HCT116 (cell line): ENCODE measurements around the gene DEXI. TPM values are rescaled to one million over a fixed set of nuclear protein-coding genes. Genes with fewer than 3 reads are reported as not detected.

Source experiments
- ATAC-seq: fragments of 200-7000 bp; cut with Tn5 transposase; 2 replicates; pipeline ENCODE4 v1.9.1; 2020; ENCODE audit warnings: mild to moderate bottlenecking, moderate library complexity
- BruUV-seq: library from RNA; stranded (reverse); fragments of 400-500 nt; replicated peaks from 2 replicates; lab custom pipeline; 2021; lab: Mats Ljungman, UMichigan
- CTCF ChIA-PET: fragments of 300-600 bp; sonication (Branson Sonifier 250); formaldehyde crosslinking; loops from one replicate; lab custom pipeline; 2021; ENCODE audit warnings: antibody characterized with exemption; lab: Charles Lee
- POLR2A ChIA-PET: fragments of 300-600, 350-600 bp; sonication (Branson Sonifier 250); formaldehyde crosslinking; loops from one replicate; lab custom pipeline; 2021; ENCODE audit warnings: antibody characterized with exemption; lab: Charles Lee
- RAD21 ChIA-PET, 2 experiments: fragments of 300-600 bp; sonication (Branson Sonifier 250); formaldehyde crosslinking; loops; one replicate each; lab custom pipeline; 2023; ENCODE audit warnings: low total read pairs in 2 of 2; ENCODE audit not compliant: uncharacterized antibody in 2 of 2, unreplicated experiment in 2 of 2, low non-redundant PET in 1 of 2; lab: Charles Lee
- DNase-seq: peaks from one replicate; pipeline ENCODE4 v3.0.0-alpha.2; 2010; ENCODE audit warnings: low read depth, low spot score
- H2AFZ ChIP-seq: fragments of 200-600 bp; shearing (Covaris generic), sonication (generic); 2 replicates; pipeline ENCODE4 v1.6.1; 2017; ENCODE audit warnings: low read depth, mixed run types, mixed read lengths, antibody characterized with exemption, low read length; ENCODE audit not compliant: poor library complexity, severe bottlenecking
- H3K27ac ChIP-seq: 2 replicates; pipeline ENCODE4 v1.5.1; 2012; ENCODE audit warnings: low read depth, low read length
- H3K27me3 ChIP-seq: fragments of 200-600 bp; sonication (generic); 2 replicates; pipeline ENCODE4 v1.6.1; 2016; ENCODE audit warnings: mixed run types, low read length, mixed read lengths; ENCODE audit not compliant: insufficient read depth
- H3K36me3 ChIP-seq, 2 experiments: fragments of 200-500 bp in 1 of 2; fragments of 200-600 bp in 1 of 2; sonication (Bioruptor generic) in 1 of 2; sonication (generic) in 1 of 2; 2 replicates each; pipeline versions ENCODE4 v1.5.1 to v1.6.1; 2014 to 2016; ENCODE audit warnings: low read length in 2 of 2, inconsistent platforms in 1 of 2, mixed read lengths in 1 of 2, mixed run types in 1 of 2; ENCODE audit not compliant: insufficient read depth in 2 of 2, control insufficient read depth in 1 of 2
- H3K4me1 ChIP-seq, 2 experiments: fragments of 200-600 bp in 1 of 2; sonication (generic) in 1 of 2; 2 replicates each; pipeline versions ENCODE4 v1.5.1 to v1.6.1; 2012 to 2017; ENCODE audit warnings: low read length in 2 of 2, inconsistent platforms in 1 of 2, mild to moderate bottlenecking in 1 of 2, mixed read lengths in 1 of 2, mixed run types in 1 of 2, moderate library complexity in 1 of 2; ENCODE audit not compliant: insufficient read depth in 2 of 2, control insufficient read depth in 1 of 2
- H3K4me2 ChIP-seq: fragments of 200-600 bp; sonication (generic); 2 replicates; pipeline ENCODE4 v1.6.1; 2017; ENCODE audit warnings: mixed run types, low read length, mixed read lengths
- H3K4me3 ChIP-seq, 2 experiments: fragments of 200-600 bp in 1 of 2; sonication (generic) in 1 of 2; replicated peaks in 1 of 2; 2 replicates each; pipeline ENCODE4 v1.5.1; 2011 to 2016; ENCODE audit warnings: low read length in 2 of 2, control low read depth in 1 of 2, low read depth in 1 of 2, mild to moderate bottlenecking in 1 of 2, mixed read lengths in 1 of 2, mixed run types in 1 of 2
- H3K79me2 ChIP-seq: fragments of 200-600 bp; sonication (generic); 2 replicates; pipeline ENCODE4 v1.6.1; 2017; ENCODE audit warnings: mild to moderate bottlenecking, mixed run types, low read length, moderate library complexity, mixed read lengths; ENCODE audit not compliant: insufficient read depth
- H3K9ac ChIP-seq: fragments of 200-600 bp; sonication (generic); 2 replicates; pipeline ENCODE4 v1.6.1; 2016; ENCODE audit warnings: low read length, mixed read lengths
- H3K9me2 ChIP-seq: fragments of 200-600 bp; sonication (generic), shearing (Covaris generic); 2 replicates; pipeline ENCODE4 v1.6.1; 2017; ENCODE audit warnings: mixed run types, mild to moderate bottlenecking, moderate library complexity; ENCODE audit not compliant: insufficient read depth
- H3K9me3 ChIP-seq, 2 experiments: fragments of 200-500 bp in 1 of 2; fragments of 200-600 bp in 1 of 2; sonication (Bioruptor generic) in 1 of 2; sonication (generic) in 1 of 2; 2 replicates each; pipeline ENCODE4 v1.6.1; 2014 to 2017; ENCODE audit warnings: low read length in 2 of 2, mixed read lengths in 2 of 2, inconsistent platforms in 1 of 2, low read depth in 1 of 2, mild to moderate bottlenecking in 1 of 2, mixed run types in 1 of 2, moderate library complexity in 1 of 2; ENCODE audit not compliant: control insufficient read depth in 1 of 2, insufficient read depth in 1 of 2
- H4K20me1 ChIP-seq: fragments of 200-600 bp; sonication (generic), shearing (Covaris generic); 2 replicates; pipeline ENCODE4 v1.6.1; 2017; ENCODE audit warnings: mixed run types, mild to moderate bottlenecking, moderate library complexity; ENCODE audit not compliant: insufficient read depth
- CBX3 ChIP-seq: IDR thresholded peaks from 2 replicates; pipeline ENCODE4 v1.6.1; 2012; ENCODE audit warnings: low read depth
- CEBPB ChIP-seq: IDR thresholded peaks from 2 replicates; pipeline ENCODE4 v1.6.1; 2012; ENCODE audit warnings: low read depth
- CTCF ChIP-seq, 3 experiments: fragments of 200-600 bp in 1 of 3; sonication (generic) in 1 of 3; IDR thresholded peaks in 2 of 3; conservative IDR thresholded peaks in 1 of 3; 2 replicates each; pipeline ENCODE4 v1.5.1; 2012 to 2017; ENCODE audit warnings: low read depth in 2 of 3, low read length in 2 of 3, antibody characterized with exemption in 1 of 3, borderline replicate concordance in 1 of 3, control low read depth in 1 of 3, mild to moderate bottlenecking in 1 of 3, mixed read lengths in 1 of 3, mixed run types in 1 of 3, moderate library complexity in 1 of 3; ENCODE audit not compliant: insufficient read depth in 1 of 3
- EZH2 ChIP-seq: fragments of 200-600 bp; sonication (generic); IDR thresholded peaks from 2 replicates; pipeline ENCODE4 v1.6.1; 2017; ENCODE audit warnings: antibody characterized with exemption, mixed run types
- EZH2phosphoT487 ChIP-seq: fragments of 200-600 bp; IDR thresholded peaks from 2 replicates; pipeline ENCODE4 v1.6.1; 2018; ENCODE audit warnings: antibody characterized with exemption, borderline replicate concordance
- FOSL1 ChIP-seq: IDR thresholded peaks from 2 replicates; pipeline ENCODE4 v1.6.1; 2012; ENCODE audit warnings: low read depth
- POLR2A ChIP-seq: IDR thresholded peaks from 2 replicates; pipeline ENCODE4 v1.7.0; 2011; ENCODE audit warnings: borderline replicate concordance; ENCODE audit not compliant: insufficient read depth, insufficient read length; ENCODE audit errors: extremely low read depth
- POLR2AphosphoS5 ChIP-seq: IDR thresholded peaks from 2 replicates; pipeline ENCODE4 v1.6.1; 2011; ENCODE audit warnings: mild to moderate bottlenecking, low read depth, low read length, moderate library complexity
- SIN3A ChIP-seq: IDR thresholded peaks from 2 replicates; pipeline ENCODE4 v1.6.1; 2012; ENCODE audit warnings: low read depth
- SRF ChIP-seq: IDR thresholded peaks from 2 replicates; pipeline ENCODE4 v1.6.1; 2012; ENCODE audit warnings: low read depth
- TCF7L2 ChIP-seq: IDR thresholded peaks from 2 replicates; pipeline ENCODE4 v1.7.0; 2011; ENCODE audit warnings: borderline replicate concordance, inconsistent platforms; ENCODE audit not compliant: insufficient read depth, insufficient read length; ENCODE audit errors: extremely low read depth
- YY1 ChIP-seq: IDR thresholded peaks from 2 replicates; pipeline ENCODE4 v1.6.1; 2011; ENCODE audit warnings: low read length, low read depth, moderate library complexity, mild to moderate bottlenecking; ENCODE audit not compliant: insufficient replicate concordance; ENCODE audit errors: extremely low read depth
- ZFX ChIP-seq: fragments of 450-650 bp; IDR thresholded peaks from 2 replicates; pipeline ENCODE4 v1.6.1; 2017
- ZNF274 ChIP-seq: fragments of 200-500 bp; sonication (Bioruptor generic); IDR thresholded peaks from 2 replicates; pipeline ENCODE4 v1.6.1; 2014; ENCODE audit warnings: mild to moderate bottlenecking, low read depth, low read length, inconsistent platforms
- intact Hi-C: fragments of 100-400 bp; cut with micrococcal nuclease; formaldehyde crosslinking; loops from 2 replicates; pipeline ENCODE4 v1.10.0; 2022
- total RNA-seq: library from RNA; stranded (reverse); gene quantifications from one replicate; pipeline ENCODE4 v1.2.1, GENCODE V29; 2021; ENCODE audit not compliant: unreplicated experiment
- TF ChIP-seq, protein P1 (sequence below): IDR thresholded peaks from 2 replicates; pipeline ENCODE4 v1.6.1; 2012
- TF ChIP-seq, protein P2 (sequence below): IDR thresholded peaks from 2 replicates; pipeline ENCODE4 v1.6.1; 2012

Gene DEXI
- total RNA-seq, 1 experiment from 2014 or later, result 37.8 TPM

GRCh38 chr16:10984509-10984908, 42.2 kb upstream of the DEXI start:
- CTCF ChIA-PET, result interaction anchor here (1.5 to 3.0 kb wide), 2 partner anchors 13 to 272 kb away, joined by 6 to 24 read pairs; partner anchors contain the start of gene SOCS1
- no peak for ATAC-seq
- H3K9me3 ChIP-seq, result no peaks in the 10 kb centered on the region
- no peak overlapping the region for H3K27ac ChIP-seq
- H4K20me1 ChIP-seq, result no peaks in the 10 kb centered on the region
- RAD21 ChIA-PET, result no interaction called here
- POLR2A ChIA-PET, result interaction anchor here (1.9 kb wide), 1 partner anchor 271 kb away, joined by 14 read pairs; the partner anchor contains the start of gene SOCS1
- H3K9ac ChIP-seq, result no peak overlapping the region
- no peak overlapping the region for H3K4me2 ChIP-seq
- H3K79me2 ChIP-seq, result no peaks in the 10 kb centered on the region
- TF ChIP-seq, protein P1, sequence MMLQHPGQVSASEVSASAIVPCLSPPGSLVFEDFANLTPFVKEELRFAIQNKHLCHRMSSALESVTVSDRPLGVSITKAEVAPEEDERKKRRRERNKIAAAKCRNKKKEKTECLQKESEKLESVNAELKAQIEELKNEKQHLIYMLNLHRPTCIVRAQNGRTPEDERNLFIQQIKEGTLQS, result no peak
- TF ChIP-seq POLR2A (no peak), SIN3A (no peak), CTCF (IDR thresholded peaks at IDR 0.05 in 2 of 3, conservative IDR thresholded peaks at IDR 0.05 in 1 of 3; ENCODE audit: borderline replicate concordance in 1 of 3, insufficient read depth in 1 of 3, low read depth in 2 of 3, low read length in 2 of 3) (no peak), TCF7L2 (no peak), FOSL1 (no peak), CEBPB (no peak), EZH2 (no peak), YY1 (no peak), POLR2AphosphoS5 (no peak), CBX3 (no peak), ZNF274 (no peak), SRF (no peak), EZH2phosphoT487 (no peak), ZFX (no peak)
- TF ChIP-seq, protein P2, sequence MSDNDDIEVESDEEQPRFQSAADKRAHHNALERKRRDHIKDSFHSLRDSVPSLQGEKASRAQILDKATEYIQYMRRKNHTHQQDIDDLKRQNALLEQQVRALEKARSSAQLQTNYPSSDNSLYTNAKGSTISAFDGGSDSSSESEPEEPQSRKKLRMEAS, result no peak
- intact Hi-C loops, result no loop called here
- H3K4me1 ChIP-seq, result peaks cover 6 to 14% of the 10 kb centered on the region in 2 experiments; a peak in 2 of 4 replicates
- H3K27me3 ChIP-seq, result no peaks in the 10 kb centered on the region
- no peaks in the 10 kb centered on the region for H3K36me3 ChIP-seq
- no peak overlapping the region for H2AFZ ChIP-seq
- no TSS peak for BruUV-seq
- no peak for DNase-seq
- no peaks in the 10 kb centered on the region for H3K9me2 ChIP-seq
- no peak overlapping the region for H3K4me3 ChIP-seq
